Cerebellar cortex (tissue), 1 donor: ENCODE results near the gene CHRND.

ENCODE experiments used
- DNase-seq: peaks from one replicate; pipeline ENCODE4 v3.0.0-alpha.2; 2015; ENCODE audit warnings: low spot score

Gene CHRND

GRCh38 chr2:232488097-232488711, 37.8 kb upstream of the CHRND start:
- DNase-seq, result no peak

- DNase-seq, result no peak
Measured at GRCh38 chr2:232488721-232489300, 37.1 kb upstream of the CHRND start.

GRCh38 chr2:232489516-232490220, 36.3 kb upstream of the CHRND start:
- DNase-seq, result no peak

- DNase-seq, result no peak
Measured at GRCh38 chr2:232490221-232491138, 35.5 kb upstream of the CHRND start.

- no peak for DNase-seq
Measured at GRCh38 chr2:232491139-232491780, 34.7 kb upstream of the CHRND start.

- no peak for DNase-seq
Measured at GRCh38 chr2:232492236-232492848, 33.6 kb upstream of the CHRND start.

GRCh38 chr2:232492963-232493700, 32.8 kb upstream of the CHRND start:
- DNase-seq, result no peak

GRCh38 chr2:232493701-232494474, 32.1 kb upstream of the CHRND start:
- no peak for DNase-seq

- no peak for DNase-seq
Measured at GRCh38 chr2:232494542-232494941, 31.4 kb upstream of the CHRND start.

- DNase-seq, result no peak
Measured at GRCh38 chr2:232495292-232495691, 30.7 kb upstream of the CHRND start.

GRCh38 chr2:232496501-232497270, 29.3 kb upstream of the CHRND start:
- DNase-seq, result no peak

- no peak for DNase-seq
Measured at GRCh38 chr2:232497348-232497747, 28.6 kb upstream of the CHRND start.

GRCh38 chr2:232498452-232498851, 27.5 kb upstream of the CHRND start:
- DNase-seq, result no peak

- DNase-seq, result no peak
Measured at GRCh38 chr2:232501331-232501771, 24.6 kb upstream of the CHRND start.

GRCh38 chr2:232501794-232502390, 24.1 kb upstream of the CHRND start:
- DNase-seq, result no peak

- DNase-seq, result no peak
Measured at GRCh38 chr2:232502511-232502910, 23.4 kb upstream of the CHRND start.

GRCh38 chr2:232502911-232503808, 22.8 kb upstream of the CHRND start:
- peak; percentile 38 for DNase-seq
